GM18951 (cell line): ENCODE measurements around the gene DGLUCY.

Experiments
- POLR2A ChIP-seq: IDR thresholded peaks from 4 replicates; pipeline ENCODE4 v1.6.1; 2011; ENCODE audit warnings: mild to moderate bottlenecking; ENCODE audit not compliant: insufficient read length, insufficient read depth; ENCODE audit errors: extremely low read depth
- in situ Hi-C: fragments of 300-500 bp; cut with MboI; formaldehyde crosslinking; loops from one replicate; pipeline ENCODE4 v1.12.0; 2022; ENCODE audit warnings: low sequenced_read_pairs, mixed read lengths, inconsistent platforms; ENCODE audit not compliant: unreplicated experiment

DGLUCY gene

DNA sequence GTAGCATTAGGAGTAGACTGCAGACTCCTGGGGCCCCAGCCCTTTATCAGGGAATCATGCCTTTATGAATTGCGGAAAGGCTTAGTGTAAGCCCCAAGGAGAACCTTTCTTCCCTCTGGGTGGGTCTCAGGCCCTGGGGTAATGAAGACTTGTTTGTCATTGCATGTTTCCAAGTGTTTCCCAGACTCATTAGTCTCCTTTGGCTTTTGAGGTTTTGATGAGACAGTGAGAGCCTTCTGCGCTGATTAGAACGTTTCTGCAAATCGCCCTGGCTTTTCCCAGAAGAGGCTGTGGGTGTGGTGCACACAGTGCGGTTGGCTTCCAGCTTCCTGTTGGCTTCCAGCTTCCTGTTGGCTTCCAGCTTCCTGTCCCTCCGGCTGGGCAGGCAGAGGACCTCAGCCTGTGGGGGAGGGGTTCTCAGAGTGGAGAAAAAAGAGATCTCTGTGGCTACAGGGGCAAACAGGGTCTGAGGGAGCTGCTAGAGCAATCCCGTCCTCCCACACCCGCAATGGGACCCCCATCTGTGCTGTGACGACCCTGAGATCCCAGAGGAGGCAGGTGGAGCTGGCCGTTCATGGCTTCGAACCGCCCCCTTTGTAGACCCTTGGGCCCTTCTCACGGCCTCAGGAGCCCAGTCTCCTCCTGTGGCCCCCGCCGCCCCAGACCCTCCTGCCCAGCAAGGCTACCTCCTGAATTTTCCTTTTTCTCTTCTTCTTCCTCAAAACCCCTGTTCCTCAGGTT lies 88.5 kb downstream of the DGLUCY start:
- in situ Hi-C loops: no loop called here
- TF ChIP-seq POLR2A: no peak

DNA sequence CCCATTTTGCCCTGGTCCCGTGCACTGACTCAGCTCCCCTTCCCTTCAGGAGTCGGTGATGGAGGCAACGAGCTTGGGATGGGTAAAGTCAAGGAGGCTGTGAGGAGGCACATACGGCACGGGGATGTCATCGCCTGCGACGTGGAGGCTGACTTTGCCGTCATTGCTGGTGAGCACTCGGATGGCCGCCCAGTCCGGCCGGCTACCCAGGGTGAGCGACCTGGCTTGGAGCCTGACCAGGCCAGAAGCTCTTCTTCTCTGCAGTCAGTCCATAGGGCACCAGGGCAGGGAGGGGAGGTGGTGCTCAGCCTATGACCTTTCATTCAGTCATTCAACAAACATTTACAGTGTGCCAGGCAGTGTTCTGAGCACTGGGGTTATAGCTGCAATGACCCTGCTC lies 90.8 kb downstream of the DGLUCY start:
- no peak for TF ChIP-seq POLR2A
- in situ Hi-C loops: no loop called here

DNA sequence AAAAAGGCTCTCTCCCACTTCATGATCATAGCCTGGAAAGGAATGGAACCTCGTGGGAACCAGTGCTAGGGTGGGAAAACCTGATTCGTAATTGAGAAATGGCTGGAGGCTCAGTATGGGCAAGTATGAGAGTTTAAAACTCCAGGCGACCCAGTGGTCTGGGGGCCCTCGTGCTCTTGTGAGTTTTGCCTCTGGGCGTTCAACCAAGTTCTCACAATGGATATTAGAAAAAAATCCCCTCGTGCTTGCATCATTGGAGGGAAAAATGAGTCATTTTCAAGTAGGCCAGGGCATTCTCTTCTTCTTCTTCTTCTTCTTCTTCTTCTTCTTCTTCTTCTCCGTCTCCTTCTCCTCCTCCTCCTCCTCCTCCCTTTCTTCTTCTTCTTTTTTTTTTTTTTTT lies 91.6 kb downstream of the DGLUCY start:
- TF ChIP-seq POLR2A: no peak
- in situ Hi-C loops: no loop called here

DNA sequence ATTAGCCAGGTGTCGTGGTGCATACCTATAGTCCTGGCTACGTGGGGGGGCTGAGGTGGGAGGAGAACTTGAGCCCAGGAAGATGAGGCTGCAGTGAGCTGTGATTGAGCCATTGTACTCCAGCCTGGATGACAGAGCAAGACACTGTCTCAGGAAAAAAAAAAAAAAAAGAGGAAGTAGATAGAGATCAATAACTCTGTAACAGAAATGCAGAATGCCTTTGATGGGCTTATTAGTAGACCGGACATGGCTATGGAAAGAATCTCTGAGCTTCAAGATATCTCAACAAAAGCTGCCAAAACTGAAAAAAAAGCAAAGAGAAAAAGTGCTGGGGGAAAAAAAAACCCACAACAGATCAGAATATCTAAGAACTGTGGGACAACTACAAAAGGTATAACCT lies 93.1 kb downstream of the DGLUCY start:
- in situ Hi-C loops: no loop called here
- no peak for TF ChIP-seq POLR2A

DNA sequence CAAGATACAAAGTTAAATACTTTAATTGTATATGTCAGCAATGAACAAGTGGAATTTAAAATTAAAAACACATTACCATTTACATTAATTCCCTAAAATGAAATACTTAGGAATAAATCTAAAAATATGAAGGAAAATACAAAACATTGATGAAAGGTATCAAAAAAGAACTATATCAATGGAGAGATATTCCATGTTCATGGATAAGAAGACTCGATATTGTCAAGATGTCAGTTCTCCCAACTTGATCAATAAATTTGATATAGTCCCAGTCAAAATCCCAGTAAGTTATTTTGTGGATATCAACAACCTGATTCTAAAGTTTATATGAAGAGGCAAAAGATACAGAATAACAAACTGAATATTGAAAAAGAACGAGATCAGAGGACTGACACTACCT lies 97.1 kb downstream of the DGLUCY start:
- TF ChIP-seq POLR2A: no peak
- in situ Hi-C loops: no loop called here

DNA sequence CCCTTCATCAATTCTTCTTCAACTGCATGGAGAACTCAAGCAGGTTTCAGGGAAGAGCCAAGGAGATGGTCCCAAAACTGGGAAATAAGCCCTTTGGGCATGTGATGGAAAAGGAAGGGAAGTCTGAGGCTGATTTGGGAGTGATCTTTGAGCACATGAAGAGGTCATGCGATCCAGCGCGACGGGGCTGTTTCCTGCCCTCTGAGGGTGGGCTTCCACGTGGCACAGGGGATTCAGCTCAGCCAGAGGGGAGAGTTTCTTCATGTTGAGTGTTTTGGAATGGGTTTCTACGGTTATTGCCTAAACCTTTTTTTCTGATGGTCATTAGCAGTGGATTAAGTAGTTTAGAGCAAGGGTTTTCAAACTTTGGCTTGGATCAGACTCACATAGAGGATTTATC lies 100.4 kb downstream of the DGLUCY start:
- no peak for TF ChIP-seq POLR2A
- in situ Hi-C loops: no loop called here

DNA sequence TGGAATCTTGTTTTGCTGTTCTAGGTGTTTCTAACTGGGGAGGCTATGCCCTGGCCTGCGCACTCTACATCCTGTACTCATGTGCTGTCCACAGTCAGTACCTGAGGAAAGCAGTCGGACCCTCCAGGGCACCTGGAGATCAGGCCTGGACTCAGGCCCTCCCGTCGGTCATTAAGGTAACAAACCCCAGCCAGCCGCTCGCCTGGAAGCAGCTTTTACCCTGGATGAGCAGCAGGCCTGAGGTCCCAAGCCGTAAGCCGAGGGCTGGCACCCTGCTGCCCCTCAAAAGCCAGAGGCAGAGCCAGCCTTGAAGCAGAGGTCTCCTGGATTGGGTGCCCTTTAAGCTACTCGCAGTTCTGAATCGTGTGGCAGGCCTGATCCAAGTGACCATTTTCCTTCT lies 101.5 kb downstream of the DGLUCY start:
- TF ChIP-seq POLR2A: no peak
- in situ Hi-C loops: no loop called here

DNA sequence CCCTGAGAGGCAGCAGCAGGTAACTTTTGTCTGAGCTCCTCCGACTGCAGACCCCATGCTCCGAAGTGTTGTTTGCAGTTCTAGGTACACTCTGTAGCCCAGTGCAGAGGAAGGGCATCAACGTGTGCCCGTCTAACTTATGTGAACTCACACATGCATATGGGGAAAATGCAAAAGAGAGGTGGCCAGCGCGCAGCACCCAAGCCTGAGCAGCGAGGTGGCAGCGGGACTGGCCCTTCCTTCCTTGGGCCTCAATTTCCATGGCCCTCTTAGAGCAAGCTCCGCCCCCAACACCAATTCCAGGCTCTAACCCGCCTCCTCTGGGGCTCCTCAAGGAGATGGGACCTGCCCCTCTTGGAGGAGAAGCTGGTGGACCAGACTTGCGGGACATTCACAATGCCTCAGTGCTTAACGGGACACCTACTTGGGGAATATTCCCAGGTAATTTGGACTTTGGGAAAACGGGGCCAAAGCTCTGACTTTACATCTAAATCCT lies 102.9 kb downstream of the DGLUCY start:
- in situ Hi-C loops: no loop called here
- TF ChIP-seq POLR2A: no peak

DNA sequence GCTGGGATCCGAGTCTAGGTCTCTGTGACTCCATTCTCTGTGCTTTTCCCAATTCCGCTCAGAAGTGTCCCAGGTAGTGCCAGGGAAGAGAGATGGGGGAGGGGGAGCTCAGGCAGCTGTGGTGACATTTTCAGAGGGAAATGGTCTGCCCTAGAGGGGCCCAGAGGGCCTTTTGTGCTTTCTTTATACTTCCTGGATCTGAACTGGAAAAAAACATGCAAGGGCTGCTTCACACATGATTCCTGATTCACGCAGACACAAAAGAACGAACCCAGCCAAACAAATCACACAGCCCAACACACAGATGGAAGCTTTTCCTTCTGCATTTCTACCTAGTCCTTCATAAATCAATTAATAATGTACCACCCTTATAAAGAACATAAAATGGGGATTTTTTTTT lies 104.1 kb downstream of the DGLUCY start:
- in situ Hi-C loops: no loop called here

DNA sequence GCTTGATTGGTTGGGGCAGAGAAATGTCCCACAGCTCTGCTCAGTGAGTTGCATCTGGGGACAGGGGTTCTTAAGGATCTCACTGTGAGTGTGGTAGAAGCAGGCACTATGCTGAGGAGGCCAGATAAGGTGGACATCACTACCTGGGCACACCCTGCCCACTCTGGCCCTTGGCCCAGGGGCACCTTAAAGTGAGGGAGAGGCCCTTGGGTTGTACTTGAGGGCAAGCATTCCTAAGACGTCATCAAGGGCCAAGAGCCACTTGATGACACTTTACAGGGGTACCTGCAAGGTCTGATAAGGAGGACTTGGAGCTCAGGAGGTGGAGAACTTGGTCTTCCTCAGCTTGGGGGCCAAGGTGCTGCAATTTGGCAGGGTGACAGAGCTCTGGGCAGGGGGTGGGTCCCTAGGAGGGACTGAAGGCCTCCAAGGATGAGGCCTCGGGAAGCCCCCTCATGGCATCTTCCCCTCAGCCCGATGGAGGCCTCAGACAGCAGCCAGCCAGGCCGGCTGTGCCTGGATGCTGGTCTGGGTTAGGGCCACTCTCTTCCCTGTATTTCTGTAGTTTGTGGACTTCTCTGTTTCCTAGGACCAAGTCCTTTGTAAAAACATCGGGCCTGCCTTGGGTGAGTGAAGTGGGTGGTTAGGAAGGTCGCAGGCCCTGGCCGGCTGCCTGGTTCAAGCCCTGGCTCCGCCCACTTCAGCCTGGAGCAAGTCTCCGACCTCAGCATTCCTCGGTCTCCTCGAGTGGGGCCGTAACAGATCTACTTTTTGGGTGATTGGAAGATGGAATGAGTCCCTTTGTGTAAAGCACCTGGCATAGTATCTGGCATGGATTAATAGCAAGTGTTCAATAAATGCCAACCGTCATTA lies 105.9 kb downstream of the DGLUCY start:
- no peak for TF ChIP-seq POLR2A
- in situ Hi-C loops: no loop called here

More for the DNA sequence above, 104.1 kb downstream of the DGLUCY start:
- TF ChIP-seq POLR2A: no peak

DNA sequence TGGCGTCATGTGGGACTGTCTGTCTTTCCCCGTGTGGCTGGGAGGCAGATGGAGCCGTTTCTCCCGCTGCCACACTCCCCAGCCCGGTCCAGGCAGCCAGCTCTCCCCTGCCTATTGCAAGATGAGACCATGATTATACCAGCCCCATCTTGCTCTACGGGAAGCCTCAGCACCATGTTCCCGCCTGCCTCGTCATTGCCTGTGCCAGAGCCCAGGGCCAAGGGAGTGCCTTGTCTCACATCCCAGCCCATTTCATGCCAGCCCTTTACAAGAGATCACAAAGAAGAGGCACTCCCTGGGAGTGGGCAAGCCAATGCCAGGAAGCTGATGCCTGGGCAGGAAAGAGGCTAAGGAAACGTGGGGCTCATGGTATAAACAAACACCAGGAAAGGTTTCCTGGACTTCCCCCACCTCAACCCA lies 106.7 kb downstream of the DGLUCY start:
- TF ChIP-seq POLR2A: no peak
- in situ Hi-C loops: no loop called here

DNA sequence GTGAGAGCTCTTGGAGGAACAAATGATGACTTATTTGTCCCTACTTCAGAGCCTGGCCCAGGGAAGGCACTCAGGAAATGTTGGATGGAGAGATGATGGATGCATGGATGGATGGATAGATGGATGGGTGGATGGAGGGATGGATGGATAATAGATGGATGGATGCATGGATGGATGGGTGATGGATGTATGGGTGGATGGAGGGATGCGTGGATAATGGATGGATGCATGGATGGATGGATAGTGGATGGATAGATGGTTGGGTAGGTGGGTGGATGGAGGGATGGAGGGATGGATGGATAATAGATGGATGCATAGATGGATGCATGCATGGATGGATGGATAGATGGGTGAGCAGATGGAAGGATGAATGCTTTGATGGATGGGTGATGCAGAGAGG lies 107.4 kb downstream of the DGLUCY start:
- in situ Hi-C loops: no loop called here
- no peak for TF ChIP-seq POLR2A

DNA sequence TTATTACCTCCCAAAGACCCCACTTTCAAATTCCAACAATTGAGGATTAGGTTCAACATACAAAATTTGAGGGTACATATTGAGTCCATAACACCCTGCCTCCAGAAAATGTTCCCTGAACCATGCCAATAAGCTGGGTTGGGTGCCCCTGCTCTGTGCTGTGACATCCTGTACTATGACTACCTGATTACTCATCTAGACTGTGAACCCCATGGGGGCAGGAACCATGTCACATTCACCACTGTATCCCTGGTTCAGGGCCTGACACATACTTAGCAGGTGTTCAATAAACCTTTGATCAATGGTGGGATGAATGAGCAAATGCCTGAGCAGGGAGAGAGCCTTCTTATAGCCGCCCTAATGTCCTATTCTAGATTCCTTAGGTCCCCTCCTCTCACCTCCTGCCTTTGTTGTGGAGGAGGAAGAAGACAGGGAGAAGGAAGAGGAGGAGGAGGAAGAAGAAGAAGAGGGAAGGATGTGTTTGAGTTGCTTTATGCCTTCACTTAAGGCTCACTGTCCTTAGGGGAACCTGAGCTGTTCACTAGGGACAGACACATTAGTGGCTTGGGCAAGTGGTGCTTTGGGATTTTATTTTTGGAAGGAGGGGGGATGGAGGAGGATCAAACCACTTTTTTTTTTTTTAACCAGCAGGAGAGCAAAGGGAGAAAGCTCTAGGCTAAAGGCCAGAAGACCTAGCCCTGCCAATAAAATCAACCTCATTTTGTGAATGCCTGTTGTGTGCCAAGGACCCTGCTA lies 109.3 kb downstream of the DGLUCY start:
- in situ Hi-C loops: no loop called here

More for the DNA sequence above, 109.3 kb downstream of the DGLUCY start:
- no peak for TF ChIP-seq POLR2A
